HG02981 (cell line): ENCODE measurements around the gene B3GNT7.
"Not testable (repeated sequence)": the region's sequence is repeated elsewhere in the genome, so short reads cannot be mapped to it uniquely, and the experiment has no call there.

Experiments used
- ATAC-seq: cut with Tn5 transposase; IDR thresholded peaks from one replicate; pipeline ENCODE4 v1.9.1; 2021; ENCODE audit warnings: mild to moderate bottlenecking, moderate library complexity; ENCODE audit not compliant: unreplicated experiment

Gene B3GNT7

DNA sequence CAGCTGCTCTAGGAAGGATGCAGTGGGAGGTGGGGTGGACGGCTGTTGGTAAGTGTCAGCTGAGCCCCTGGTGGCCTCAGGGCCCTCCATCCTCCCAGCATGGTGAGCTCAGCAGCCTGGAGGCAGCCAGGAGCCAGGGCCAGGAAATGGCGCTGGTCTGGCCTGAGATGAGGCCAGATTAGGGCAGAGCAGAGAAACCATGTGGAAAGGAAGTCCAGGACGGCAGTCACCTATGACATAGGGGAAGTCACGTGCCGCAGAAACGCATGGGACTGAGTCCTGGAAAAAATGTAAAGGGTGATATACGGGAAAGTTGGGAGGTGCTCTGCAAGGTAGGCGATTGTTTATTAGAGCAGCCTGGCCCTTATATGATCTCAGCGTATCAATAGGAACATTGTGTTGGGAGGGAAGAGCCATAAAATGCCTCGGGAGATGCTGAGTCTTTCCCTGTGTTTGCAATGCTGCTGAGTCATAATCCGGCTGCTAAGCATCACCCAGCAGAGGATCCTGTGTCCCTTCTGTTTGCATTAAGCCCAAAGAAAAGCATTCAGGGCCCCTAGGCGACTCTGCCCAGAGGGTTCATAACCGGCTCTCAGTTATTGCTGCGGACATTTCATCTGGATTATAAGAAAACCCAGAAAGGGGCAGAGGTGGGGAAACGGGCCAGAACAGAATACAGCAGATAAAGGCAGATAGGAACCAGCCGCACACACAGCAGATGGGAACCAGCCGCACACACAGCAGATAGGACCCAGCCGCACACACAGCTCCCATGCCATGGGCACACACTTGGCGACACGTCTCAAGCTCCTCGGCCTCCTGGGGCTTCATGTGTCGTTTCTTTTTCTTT, 30.3 kb upstream of the B3GNT7 start:
- ATAC-seq = no peak

DNA sequence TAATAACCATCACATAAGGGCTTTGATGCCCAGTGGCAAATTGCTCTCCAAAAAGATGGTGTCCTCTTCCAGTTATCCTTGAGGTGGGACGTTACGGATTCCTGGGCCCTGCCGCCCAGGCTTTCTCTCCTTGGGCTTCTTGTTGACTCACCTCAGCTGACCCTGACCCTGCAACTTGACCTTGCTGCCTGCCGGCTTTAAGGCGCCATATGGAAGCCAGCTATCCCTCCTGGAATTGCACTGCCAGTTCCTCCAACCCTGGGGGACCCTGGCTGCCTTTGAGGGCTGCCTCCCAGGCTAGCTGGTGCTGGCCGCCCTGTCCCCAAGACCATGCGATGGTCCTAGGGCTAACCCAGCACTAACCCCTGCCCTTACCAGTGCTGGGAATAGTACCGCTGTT, 28.3 kb upstream of the B3GNT7 start:
- no peak for ATAC-seq

DNA sequence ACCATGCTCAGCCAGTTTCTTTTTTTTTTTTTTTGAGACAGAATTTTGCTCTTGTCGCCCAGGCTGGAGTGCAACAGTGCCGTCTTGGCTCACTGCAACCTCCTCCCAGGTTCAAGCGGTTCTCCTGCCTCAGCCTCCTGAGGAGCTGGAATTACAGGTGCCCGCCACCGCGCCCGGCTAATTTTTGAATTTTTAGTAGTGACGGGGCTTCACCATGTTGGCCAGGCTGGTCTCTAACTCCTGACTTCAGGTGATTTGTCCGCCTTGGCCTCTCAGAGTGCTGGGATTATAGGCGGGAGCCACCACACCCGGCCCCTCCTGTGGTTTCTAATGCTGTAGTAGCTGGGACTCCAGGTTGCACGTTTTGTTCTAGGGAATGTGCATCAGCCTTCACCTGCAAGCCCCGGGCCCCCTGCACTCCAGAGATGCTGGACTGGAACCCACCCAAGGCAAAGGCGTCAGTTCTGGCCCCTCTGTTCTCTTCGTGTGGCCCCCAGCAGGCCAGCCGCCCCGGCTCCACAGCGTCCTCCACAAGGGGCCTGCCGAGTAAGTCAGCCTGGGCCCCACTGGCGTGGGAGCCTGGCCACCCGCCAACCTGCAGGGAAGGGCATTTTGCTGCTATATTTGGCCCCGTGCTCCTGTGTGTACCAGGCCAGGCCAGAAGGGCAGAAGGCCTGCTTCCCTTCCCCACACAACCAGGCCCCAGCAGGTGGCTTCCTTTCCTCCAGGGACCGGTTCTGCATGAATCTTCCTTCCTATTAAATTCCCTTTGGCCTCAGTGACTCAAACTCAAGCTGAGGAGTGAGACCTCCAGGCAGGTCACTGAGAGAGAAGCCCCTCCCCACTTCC, 25.7 kb upstream of the B3GNT7 start:
- ATAC-seq = no peak

GRCh38 chr2:231370429-231370748, 25.1 kb upstream of the B3GNT7 start:
- no peak for ATAC-seq

DNA sequence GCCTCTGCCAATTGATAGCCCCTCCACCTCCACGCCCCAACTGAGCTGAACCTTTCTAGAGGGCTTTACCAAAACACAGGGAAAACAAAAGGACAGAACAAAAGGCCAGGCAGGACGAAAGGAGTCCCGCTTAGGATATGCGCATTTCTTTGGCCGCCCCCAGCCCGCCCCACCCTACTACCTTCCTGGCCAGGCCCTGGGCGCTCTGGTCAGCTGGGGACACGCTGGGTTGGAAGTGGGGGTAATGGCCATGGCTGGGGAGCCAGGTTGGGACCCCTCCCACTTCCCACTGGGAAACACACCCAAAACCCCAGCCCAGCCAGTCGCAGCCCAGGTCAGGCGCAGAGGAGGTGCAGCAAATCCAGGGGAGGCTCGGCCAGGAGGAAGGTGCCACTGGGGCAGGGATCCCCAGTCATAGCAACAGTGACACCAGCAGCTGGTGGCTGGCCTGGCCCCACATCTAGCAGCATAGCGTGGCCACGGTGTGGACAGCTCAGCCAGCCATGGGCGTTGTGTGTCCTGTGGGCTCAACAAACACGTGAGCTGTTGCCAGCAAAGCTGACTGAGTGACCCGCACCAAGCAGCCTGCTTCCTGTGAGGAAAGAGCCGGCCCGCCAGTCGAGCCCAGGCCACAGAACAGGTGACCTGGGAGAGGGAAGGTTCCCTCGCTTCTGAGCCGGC, 24.6 kb upstream of the B3GNT7 start:
- ATAC-seq = no peak

GRCh38 chr2:231371430-231372054, 24.0 kb upstream of the B3GNT7 start:
- no peak for ATAC-seq

DNA sequence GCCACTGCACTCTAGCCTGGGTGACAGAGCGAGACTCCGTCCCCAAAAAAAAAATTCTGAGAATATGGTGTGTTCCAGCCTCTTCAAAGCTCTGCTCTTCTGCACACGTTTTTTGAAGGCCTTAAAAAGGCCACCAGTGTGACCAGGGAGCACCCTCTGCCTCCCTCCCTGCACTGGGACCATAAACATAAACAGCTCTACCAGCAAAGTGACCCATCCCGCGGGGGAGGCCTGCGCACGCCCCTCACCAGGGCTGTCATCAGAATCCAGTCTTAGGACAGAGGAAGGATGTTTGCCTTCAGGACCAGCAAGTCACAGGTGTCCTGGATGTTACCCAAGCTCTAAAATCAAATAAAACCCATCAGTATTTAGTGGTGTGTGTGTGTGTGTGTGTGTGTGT, 23.2 kb upstream of the B3GNT7 start:
- ATAC-seq = no peak

DNA sequence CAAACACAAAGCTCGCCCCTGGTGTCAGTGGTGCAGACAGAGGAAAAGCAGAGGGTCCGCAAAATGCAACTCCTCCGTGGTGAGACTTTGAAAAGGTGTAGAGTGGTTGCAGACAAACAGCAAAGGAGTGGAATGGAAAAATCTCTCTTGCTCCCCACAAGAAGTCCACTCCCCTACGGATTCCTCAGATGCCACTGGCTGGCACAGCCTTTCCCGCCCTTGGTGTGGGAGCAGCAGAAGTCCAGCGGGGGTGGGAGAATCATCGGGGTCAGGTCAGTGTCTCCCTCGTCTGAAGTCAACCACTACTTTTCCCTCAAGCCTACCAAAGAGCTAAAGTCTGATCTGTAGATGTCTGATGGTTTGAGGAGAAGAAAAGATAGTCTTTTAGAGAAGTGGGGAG, 22.3 kb upstream of the B3GNT7 start:
- ATAC-seq = no peak

DNA sequence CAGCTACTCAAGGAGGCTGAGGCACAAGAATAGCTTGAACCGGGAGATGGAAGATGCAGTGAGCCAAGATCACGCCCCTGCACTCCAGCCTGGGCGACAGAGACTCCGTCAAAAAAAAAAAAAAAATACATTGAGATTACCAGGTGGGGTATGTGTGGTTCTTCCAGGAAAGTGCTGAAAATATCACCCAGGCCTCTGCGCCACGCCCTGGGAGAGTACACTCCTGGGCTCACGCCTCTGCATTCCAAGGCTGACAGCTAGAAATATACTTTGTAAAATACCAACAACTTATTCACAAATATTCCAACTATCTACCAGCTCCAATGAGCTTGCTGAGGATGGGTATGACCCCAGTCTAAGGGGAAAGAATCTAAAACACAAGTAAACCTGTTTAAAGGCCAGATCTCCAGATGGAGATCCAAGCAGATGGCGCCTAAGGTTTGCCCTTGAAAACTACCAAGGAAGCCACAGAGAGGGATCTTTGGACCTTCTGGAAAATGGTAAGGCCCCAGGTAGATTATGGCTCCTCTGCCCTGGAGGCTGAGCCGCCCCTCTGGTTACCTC, 21.6 kb upstream of the B3GNT7 start:
- no peak for ATAC-seq

- no peak for ATAC-seq
Observed at GRCh38 chr2:231374771-231375170, 20.7 kb upstream of the B3GNT7 start.

- ATAC-seq = not testable (repeated sequence)
Observed at GRCh38 chr2:231375994-231376615, 19.4 kb upstream of the B3GNT7 start.

GRCh38 chr2:231376857-231377256, 18.7 kb upstream of the B3GNT7 start:
- ATAC-seq = no peak

- no peak for ATAC-seq
Observed at GRCh38 chr2:231378026-231378722, 17.3 kb upstream of the B3GNT7 start.

- ATAC-seq = no peak
Observed at GRCh38 chr2:231379266-231380215, 16.0 kb upstream of the B3GNT7 start.

GRCh38 chr2:231380307-231380706, 15.2 kb upstream of the B3GNT7 start:
- ATAC-seq = no peak

- no peak for ATAC-seq
Observed at GRCh38 chr2:231380991-231381847, 14.3 kb upstream of the B3GNT7 start.

DNA sequence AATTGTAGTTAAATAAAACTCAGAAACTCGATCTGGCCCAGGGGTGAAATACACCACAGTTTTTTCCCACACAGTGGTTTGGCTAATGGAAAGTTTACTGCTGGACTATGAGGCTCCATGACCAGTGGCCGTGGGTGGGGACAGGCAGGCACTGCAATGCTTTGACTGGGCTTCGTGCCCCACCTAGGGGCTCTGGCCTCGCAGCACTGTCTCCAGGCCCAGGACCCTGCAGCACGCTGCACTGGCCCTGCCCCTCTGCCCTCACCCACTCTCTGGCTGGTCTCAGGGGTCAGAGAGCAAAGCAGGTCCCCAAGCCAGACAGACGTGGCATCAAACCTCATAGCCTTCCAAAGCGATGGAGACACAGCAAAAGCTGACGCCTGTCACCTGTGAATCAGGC, 13.4 kb upstream of the B3GNT7 start:
- no peak for ATAC-seq
